H9 (cell line): Measurements from ENCODE around the gene PLS3. TPM values are rescaled to one million over a fixed set of nuclear protein-coding genes. Genes with fewer than 3 reads are reported as not detected.

ENCODE experiments used
- DNase-seq: peaks from one replicate; pipeline ENCODE4 v3.0.0-alpha.2; 2017
- H2AFZ ChIP-seq: one replicate; pipeline ENCODE4 v1.6.1; 2013; ENCODE audit warnings: mild to moderate bottlenecking, low read length, control low read depth, moderate library complexity
- H2AK5ac ChIP-seq: 2 replicates; pipeline ENCODE4 v1.6.1; 2013; ENCODE audit warnings: low read length, control low read depth, mixed read lengths; ENCODE audit not compliant: insufficient read length
- H2BK120ac ChIP-seq: one replicate; pipeline ENCODE4 v1.6.1; 2013; ENCODE audit warnings: low read depth, mild to moderate bottlenecking, low read length, control low read depth, inconsistent platforms; ENCODE audit not compliant: poor library complexity, severe bottlenecking
- H2BK12ac ChIP-seq: 2 replicates; pipeline ENCODE4 v1.6.1; 2013; ENCODE audit warnings: low read length, control low read depth, mixed read lengths, low read depth; ENCODE audit not compliant: insufficient read length
- H2BK15ac ChIP-seq: 2 replicates; pipeline ENCODE4 v1.6.1; 2013; ENCODE audit warnings: low read depth, low read length, control low read depth
- H2BK20ac ChIP-seq: one replicate; pipeline ENCODE4 v1.6.1; 2013; ENCODE audit warnings: low read depth, mild to moderate bottlenecking, low read length, control low read depth, inconsistent platforms; ENCODE audit not compliant: poor library complexity, severe bottlenecking
- H2BK5ac ChIP-seq: 2 replicates; pipeline ENCODE4 v1.6.1; 2013; ENCODE audit warnings: low read length, control low read depth, mixed read lengths; ENCODE audit not compliant: insufficient read length
- H3K14ac ChIP-seq: 2 replicates; pipeline ENCODE4 v1.6.1; 2013; ENCODE audit warnings: low read length, control low read depth; ENCODE audit not compliant: insufficient read depth
- H3K18ac ChIP-seq: 2 replicates; pipeline ENCODE4 v1.6.1; 2013; ENCODE audit warnings: low read depth, mild to moderate bottlenecking, mixed read lengths, low read length, control low read depth; ENCODE audit not compliant: insufficient read length
- H3K23ac ChIP-seq: 2 replicates; pipeline ENCODE4 v1.6.1; 2013; ENCODE audit warnings: low read length, control low read depth, mixed read lengths, low read depth; ENCODE audit not compliant: insufficient read length
- H3K23me2 ChIP-seq: 2 replicates; pipeline ENCODE4 v1.6.1; 2013; ENCODE audit warnings: low read depth, mild to moderate bottlenecking, mixed read lengths, low read length, control low read depth; ENCODE audit not compliant: insufficient read length, poor library complexity, severe bottlenecking
- H3K27ac ChIP-seq: 2 replicates; pipeline ENCODE4 v1.5.1; 2013; ENCODE audit warnings: low read length, control low read depth, mixed read lengths, low read depth; ENCODE audit not compliant: insufficient read length
- H3K27me3 ChIP-seq: 2 replicates; pipeline ENCODE4 v1.6.1; 2013; ENCODE audit warnings: low read length, control low read depth, inconsistent platforms; ENCODE audit not compliant: insufficient read depth
- H3K4ac ChIP-seq: 2 replicates; pipeline ENCODE4 v1.6.1; 2013; ENCODE audit warnings: low read depth, mild to moderate bottlenecking, control low read depth, inconsistent platforms, low read length, moderate library complexity
- H3K4me1 ChIP-seq: 2 replicates; pipeline ENCODE4 v1.6.1; 2013; ENCODE audit warnings: low read length, control low read depth, inconsistent platforms; ENCODE audit not compliant: insufficient read depth
- H3K4me2 ChIP-seq: 2 replicates; pipeline ENCODE4 v1.6.1; 2013; ENCODE audit warnings: low read length, control low read depth, mixed read lengths; ENCODE audit not compliant: insufficient read length, insufficient read depth
- H3K56ac ChIP-seq: 2 replicates; pipeline ENCODE4 v1.6.1; 2013; ENCODE audit warnings: low read depth, mild to moderate bottlenecking, mixed read lengths, low read length, control low read depth; ENCODE audit not compliant: insufficient read length
- H3K79me1 ChIP-seq: 2 replicates; pipeline ENCODE4 v1.6.1; 2013; ENCODE audit warnings: low read depth, mild to moderate bottlenecking, moderate library complexity, low read length, control low read depth, inconsistent platforms; ENCODE audit not compliant: insufficient read depth, poor library complexity, severe bottlenecking
- H3K79me2 ChIP-seq: 2 replicates; pipeline ENCODE4 v1.6.1; 2013; ENCODE audit warnings: low read length, control low read depth, inconsistent platforms; ENCODE audit not compliant: insufficient read depth
- H3K9ac ChIP-seq: 2 replicates; pipeline ENCODE4 v1.6.1; 2013; ENCODE audit warnings: low read length, control low read depth, mixed read lengths; ENCODE audit not compliant: insufficient read length; ENCODE audit errors: extremely low read depth
- H3K9me3 ChIP-seq: one replicate; pipeline ENCODE4 v1.6.1; 2013; ENCODE audit warnings: low read depth, low read length, inconsistent platforms; ENCODE audit not compliant: control insufficient read depth
- H3T11ph ChIP-seq: one replicate; pipeline ENCODE4 v1.6.1; 2013; ENCODE audit warnings: mild to moderate bottlenecking, low read length, control low read depth, inconsistent platforms
- H4K20me1 ChIP-seq: one replicate; pipeline ENCODE4 v1.6.1; 2013; ENCODE audit not compliant: control insufficient read depth, insufficient read length, insufficient read depth
- H4K5ac ChIP-seq: 2 replicates; pipeline ENCODE4 v1.6.1; 2013; ENCODE audit warnings: low read depth, mild to moderate bottlenecking, mixed read lengths, low read length, control low read depth; ENCODE audit not compliant: insufficient read length
- H4K8ac ChIP-seq: replicated peaks from 2 replicates; pipeline ENCODE4 v1.6.1; 2013; ENCODE audit warnings: low read length, control low read depth, mixed read lengths, low read depth; ENCODE audit not compliant: insufficient read length
- H4K91ac ChIP-seq: 2 replicates; pipeline ENCODE4 v1.6.1; 2013; ENCODE audit warnings: low read depth, mild to moderate bottlenecking, moderate library complexity, mixed read lengths, low read length, control low read depth; ENCODE audit not compliant: insufficient read length
- H3K27ac Mint-ChIP-seq, 3 experiments: 2 replicates in 2 of 3; 3 replicates in 1 of 3; pipeline ENCODE4 v1.8.0; 2020 to 2021; ENCODE audit warnings: mixed read lengths in 3 of 3, mild to moderate bottlenecking in 1 of 3, moderate library complexity in 1 of 3
- H3K27me3 Mint-ChIP-seq: 2 replicates; pipeline ENCODE4 v1.8.0; 2021; ENCODE audit warnings: low read depth, mild to moderate bottlenecking, moderate library complexity, mixed read lengths
- H3K36me3 Mint-ChIP-seq, 3 experiments: 2 replicates in 2 of 3; 3 replicates in 1 of 3; pipeline ENCODE4 v1.8.0; 2020 to 2021; ENCODE audit warnings: low read depth in 3 of 3, mixed read lengths in 3 of 3; ENCODE audit not compliant: insufficient read depth in 1 of 3
- H3K4me1 Mint-ChIP-seq, 2 experiments: 2 replicates each; pipeline ENCODE4 v1.8.0; 2020; ENCODE audit warnings: mixed read lengths in 2 of 2
- H3K4me3 Mint-ChIP-seq, 2 experiments: 2 replicates in 1 of 2; 3 replicates in 1 of 2; pipeline ENCODE4 v1.8.0; 2020 to 2021; ENCODE audit warnings: mild to moderate bottlenecking in 2 of 2, mixed read lengths in 2 of 2, moderate library complexity in 1 of 2
- H3K9me3 Mint-ChIP-seq, 2 experiments: 2 replicates in 1 of 2; 3 replicates in 1 of 2; pipeline ENCODE4 v1.8.0; 2020; ENCODE audit warnings: mild to moderate bottlenecking in 2 of 2, mixed read lengths in 2 of 2, moderate library complexity in 1 of 2
- WGBS: extraction: QIAGEN DNeasy Blood & Tissue Kit; methylation state at CpG from one replicate; pipeline ENCODE4 v1.1.7; 2013; ENCODE audit warnings: missing lambda C conversion rate, low lambda C conversion rate, mixed read lengths; ENCODE audit not compliant: insufficient read length; ENCODE audit errors: extremely low coverage; 5-methylcytosine and 5-hydroxymethylcytosine counted together
- total RNA-seq: library from RNA; stranded (reverse); gene quantifications from 2 replicates; pipeline ENCODE4 v1.2.1, GENCODE V29; 2021
- TF ChIP-seq, protein P1 (sequence below): fragments of 200-600 bp; sonication (generic); conservative IDR thresholded peaks from 3 replicates; pipeline ENCODE4 v1.8.0; 2021; ENCODE audit warnings: antibody characterized with exemption, mild to moderate bottlenecking

PLS3 gene
- total RNA-seq, 1 experiment from 2014 or later, result 315 TPM

DNA sequence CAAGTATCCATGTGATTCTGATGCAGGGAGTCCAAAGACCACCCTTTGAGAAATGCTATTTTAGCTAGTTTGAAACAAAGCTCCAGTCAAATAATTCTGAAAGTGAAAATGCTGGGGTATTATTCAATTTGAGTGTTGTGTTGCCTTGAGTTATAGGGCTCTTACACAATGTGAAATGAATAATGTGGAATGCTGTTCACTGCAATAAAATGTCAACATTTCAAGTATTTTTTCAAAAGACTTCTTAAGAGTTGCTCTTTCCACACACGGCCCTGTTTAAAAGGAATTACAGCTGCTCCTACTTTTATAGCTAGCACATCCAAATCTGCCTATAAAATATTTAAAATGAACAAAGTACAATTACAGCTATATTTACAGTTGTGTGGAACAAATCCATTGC, 27.5 kb upstream of the PLS3 start:
- no peak overlapping the region for H2AFZ ChIP-seq
- no peak overlapping the region for H2BK15ac ChIP-seq
- no CpG with 5 or more reads among the region's 1 CpG for WGBS
- H3K36me3 Mint-ChIP-seq, result no peaks in the 10 kb centered on the region
- H3K56ac ChIP-seq, result no peak overlapping the region
- H3K4ac ChIP-seq, result no peak overlapping the region
- H2BK5ac ChIP-seq, result no peak overlapping the region
- H2BK120ac ChIP-seq, result no peak overlapping the region
- H3K9me3 Mint-ChIP-seq, result no peaks in the 10 kb centered on the region; a peak in 1 of 5 replicates
- no peak overlapping the region for H3K4me3 Mint-ChIP-seq
- no peaks in the 10 kb centered on the region for H3K27me3 ChIP-seq
- no peaks in the 10 kb centered on the region for H3K79me2 ChIP-seq
- H3K27me3 Mint-ChIP-seq, result no peaks in the 10 kb centered on the region
- H3T11ph ChIP-seq, result no peak overlapping the region
- H3K4me1 Mint-ChIP-seq, result peaks cover 19 to 30% of the 10 kb centered on the region in 2 experiments
- H3K23me2 ChIP-seq, result no peaks in the 10 kb centered on the region
- no peak overlapping the region for H2BK20ac ChIP-seq
- no peak overlapping the region for H3K23ac ChIP-seq
- no peak overlapping the region for H3K18ac ChIP-seq
- no peak overlapping the region for H3K27ac Mint-ChIP-seq
- no peak for DNase-seq
- no peaks in the 10 kb centered on the region for H4K20me1 ChIP-seq
- H3K4me2 ChIP-seq, result no peak overlapping the region
- no peak overlapping the region for H3K14ac ChIP-seq
- H4K91ac ChIP-seq, result no peak overlapping the region
- H3K27ac ChIP-seq, result no peak overlapping the region
- no peak overlapping the region for H4K8ac ChIP-seq
- no peak overlapping the region for H2BK12ac ChIP-seq
- no peak overlapping the region for H4K5ac ChIP-seq
- H3K9ac ChIP-seq, result no peak overlapping the region
- no peaks in the 10 kb centered on the region for H3K79me1 ChIP-seq
- TF ChIP-seq, protein P1, sequence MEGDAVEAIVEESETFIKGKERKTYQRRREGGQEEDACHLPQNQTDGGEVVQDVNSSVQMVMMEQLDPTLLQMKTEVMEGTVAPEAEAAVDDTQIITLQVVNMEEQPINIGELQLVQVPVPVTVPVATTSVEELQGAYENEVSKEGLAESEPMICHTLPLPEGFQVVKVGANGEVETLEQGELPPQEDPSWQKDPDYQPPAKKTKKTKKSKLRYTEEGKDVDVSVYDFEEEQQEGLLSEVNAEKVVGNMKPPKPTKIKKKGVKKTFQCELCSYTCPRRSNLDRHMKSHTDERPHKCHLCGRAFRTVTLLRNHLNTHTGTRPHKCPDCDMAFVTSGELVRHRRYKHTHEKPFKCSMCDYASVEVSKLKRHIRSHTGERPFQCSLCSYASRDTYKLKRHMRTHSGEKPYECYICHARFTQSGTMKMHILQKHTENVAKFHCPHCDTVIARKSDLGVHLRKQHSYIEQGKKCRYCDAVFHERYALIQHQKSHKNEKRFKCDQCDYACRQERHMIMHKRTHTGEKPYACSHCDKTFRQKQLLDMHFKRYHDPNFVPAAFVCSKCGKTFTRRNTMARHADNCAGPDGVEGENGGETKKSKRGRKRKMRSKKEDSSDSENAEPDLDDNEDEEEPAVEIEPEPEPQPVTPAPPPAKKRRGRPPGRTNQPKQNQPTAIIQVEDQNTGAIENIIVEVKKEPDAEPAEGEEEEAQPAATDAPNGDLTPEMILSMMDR, result no peak
- H2AK5ac ChIP-seq, result no peak overlapping the region
- H3K9me3 ChIP-seq, result no peaks in the 10 kb centered on the region
- H3K4me1 ChIP-seq, result no peaks in the 10 kb centered on the region
